ENCODE results near the gene PROSER3.

PROSER3 gene

GRCh38 chr19:35757749-35758608, at the start of gene PROSER3:
Gene PROSER3, plus strand, starts transcription at chr19:35758176. Its CDS starts 40 bp downstream, at chr19:35758216.
- DNase-seq: peak; percentile 94

- DNase-seq: no peak
Measured at GRCh38 chr19:35708391-35708790, 49.6 kb upstream of the PROSER3 start.

GRCh38 chr19:35710784-35711723, 46.9 kb upstream of the PROSER3 start:
- DNase-seq: no peak

- DNase-seq: no peak
Measured at GRCh38 chr19:35712567-35713505, 45.1 kb upstream of the PROSER3 start.

- no peak for DNase-seq
Measured at GRCh38 chr19:35713506-35713850, 44.5 kb upstream of the PROSER3 start.

- no peak for DNase-seq
Measured at GRCh38 chr19:35713904-35714495, 44.0 kb upstream of the PROSER3 start.

- no peak for DNase-seq
Measured at GRCh38 chr19:35714601-35715354, 43.2 kb upstream of the PROSER3 start.

GRCh38 chr19:35715355-35715809, 42.6 kb upstream of the PROSER3 start:
- no peak for DNase-seq

- no peak for DNase-seq
Measured at GRCh38 chr19:35715981-35716800, 41.8 kb upstream of the PROSER3 start.

GRCh38 chr19:35716801-35717664, 40.9 kb upstream of the PROSER3 start:
- peak; percentile 22 for DNase-seq

- peak; percentile 93 for DNase-seq
Measured at GRCh38 chr19:35717665-35718344, 40.2 kb upstream of the PROSER3 start, which contains the start of gene KMT2B. Gene KMT2B, plus strand, starts transcription at chr19:35718003. Its CDS starts 16 bp downstream, at chr19:35718019.

- no peak for DNase-seq
Measured at GRCh38 chr19:35718345-35719041, 39.5 kb upstream of the PROSER3 start.

GRCh38 chr19:35719402-35720162, 38.4 kb upstream of the PROSER3 start:
- DNase-seq: no peak

- DNase-seq: no peak
Measured at GRCh38 chr19:35720163-35720524, 37.8 kb upstream of the PROSER3 start.

- DNase-seq: no peak
Measured at GRCh38 chr19:35720648-35721047, 37.3 kb upstream of the PROSER3 start.

GRCh38 chr19:35721374-35721773, 36.6 kb upstream of the PROSER3 start:
- no peak for DNase-seq

- no peak for DNase-seq
Measured at GRCh38 chr19:35722461-35722860, 35.5 kb upstream of the PROSER3 start.
